Heart right ventricle (tissue), 16 donors: Measurements from ENCODE around the gene CCR2. TPM values are rescaled to one million over a fixed set of nuclear protein-coding genes. Genes with fewer than 3 reads are reported as not detected.
A peak's percentile ranks its signal among the peaks of the same experiment; 100 is the strongest.

Experiments
- ATAC-seq, 8 donors: fragments of 200-7000 bp; cut with Tn5 transposase; one replicate each; pipeline ENCODE4 v1.9.1; 2020; ENCODE audit warnings: mild to moderate bottlenecking in 8 of 8, moderate library complexity in 8 of 8, moderate number of reproducible peaks in 1 of 8
- DNase-seq, 2 donors: peaks; one replicate each; pipeline ENCODE4 v3.0.0-alpha.2; 2020
- H3K27ac ChIP-seq, 10 donors: fragments of 200-600 bp; sonication (generic) in 2 of 10; one replicate each; pipeline versions ENCODE4 v1.5.0 to v1.8.0; 2020 to 2022; ENCODE audit warnings: mild to moderate bottlenecking in 3 of 10
- H3K27me3 ChIP-seq, 7 donors: fragments of 200-600 bp; one replicate each; pipeline ENCODE4 v1.8.0; 2021 to 2022; ENCODE audit warnings: mild to moderate bottlenecking in 2 of 7
- H3K36me3 ChIP-seq, 9 donors: fragments of 200-600 bp; sonication (generic) in 1 of 9; one replicate each; pipeline versions ENCODE4 v1.5.0 to v1.8.0; 2020 to 2022; ENCODE audit warnings: mild to moderate bottlenecking in 2 of 9
- H3K4me1 ChIP-seq, 9 donors: fragments of 200-600 bp; sonication (generic) in 1 of 9; one replicate each; pipeline versions ENCODE4 v1.5.0 to v1.8.0; 2020 to 2022; ENCODE audit warnings: mild to moderate bottlenecking in 4 of 9
- H3K4me3 ChIP-seq, 10 donors: fragments of 200-600 bp; sonication (generic) in 2 of 10; one replicate each; pipeline versions ENCODE4 v1.5.0 to v1.8.0; 2020 to 2022; ENCODE audit warnings: mild to moderate bottlenecking in 7 of 10, moderate library complexity in 2 of 10
- H3K9me3 ChIP-seq, 11 donors: fragments of 200-600 bp in 10 of 11; sonication (generic) in 2 of 11; one replicate each; pipeline versions ENCODE4 v1.5.0 to v1.8.0; 2013 to 2022; ENCODE audit warnings: mild to moderate bottlenecking in 2 of 11, control low read depth in 1 of 11, moderate library complexity in 1 of 11
- CTCF ChIP-seq, 9 donors: fragments of 200-600 bp; sonication (generic) in 2 of 9; IDR thresholded peaks; one replicate each; pipeline versions ENCODE4 v1.5.0 to v1.8.0; 2021 to 2022; ENCODE audit warnings: antibody characterized with exemption in 9 of 9, mild to moderate bottlenecking in 5 of 9, moderate library complexity in 1 of 9
- WGBS, 2 donors: extraction: QIAGEN DNeasy Blood & Tissue Kit; methylation state at CpG; one replicate each; pipeline ENCODE4 v1.1.7; 2013; ENCODE audit warnings: inconsistent platforms in 1 of 2; 5-methylcytosine and 5-hydroxymethylcytosine counted together
- intact Hi-C, 10 donors: fragments of 100-400 bp; cut with DNase I; formaldehyde crosslinking; loops; one replicate each; pipeline versions ENCODE4 v1.11.1 to v1.14.2; 2022
- polyA plus RNA-seq, 2 donors: library from polyadenylated mRNA; stranded (reverse); fragments of 200-250 nt; gene quantifications; one replicate each; pipeline ENCODE4 v1.2.3, GENCODE V29; 2013
- total RNA-seq, 10 donors: library from RNA; stranded (reverse); fragmentation: NEBNext Ultra II Directional in 3 of 10; extraction: Animal tissue kit (Norgen Biotek cat#: 25700) in 3 of 10; gene quantifications; one replicate each; pipeline versions ENCODE4 v1.2.1 to v1.2.4, GENCODE V29; 2021 to 2023
- donor health status: Arrhythmogenic right ventricular cardiomyopathy.
- donor health status: ischemic (EF 13 %, LVEDD 7.1; RV severe dilation, severe dysfunction).
- donor health status: healthy with polysubstance abuse.
- donor health status: DM: no; HTN: yes; CAD: no.
- donor health status: DM: no; HTN: no; CAD: no.
- donor health status: ischemic (EF 25% LVEDD 6.9; RV normal size, moderate dysfunction).
- donor health status: ischemic (EF 25% LVEDD 5.7; RV mildly dilated, moderate dysfunction).
- donor health status: healthy.
- donor health status: DM: yes; HTN: yes; CAD: no.
- donor health status: Ischemic cardiomyopathy.
- donor health status: ischemic (EF 35%, LVEDD 5.7; RV mildly dilated, moderate dysfunction).
- donor health status: nonischemic (EF 11% LVEDD 7.7; RV severe dilation, severe dysfunction).
- donor health status: DM: yes; HTN: yes; CAD: no.
- donor health status: PGD.
- donor health status: ischemic (EF 29% LVEDD 5.4; RV normal size, mild dysfunction).
- donor health status: nonischemic (EF 23%, LVEDD 6.1; RV moderate dilation, normal function).

The CCR2 gene
- total and polyA plus RNA-seq, 12 donors, result 0.15 to 8.7 (median 0.58) TPM

- Histone ChIP-seq H3K36me3 (no peaks in the 10 kb centered on the region), H3K27me3 (peaks cover 0 to 26% (median 0%) of the 10 kb centered on the region in 7 donors), H3K4me3 (no peak overlapping the region), H3K9me3 (no peaks in the 10 kb centered on the region), H3K27ac (no peak overlapping the region), H3K4me1 (peaks cover 0 to 29% (median 0%) of the 10 kb centered on the region in 9 donors)
- no peak for TF ChIP-seq CTCF (IDR thresholded peaks at IDR 0.05)
- intact Hi-C loops, result loop anchor here in 7 of 10 donors (5.0 to 10.0 kb wide), 6 partner anchors 97 to 440 kb away; no protein-coding TSS in a partner anchor
- DNase-seq, result no peak
- WGBS, 2 donors, result 81 to 89% methylated on average over 3 of the region's 3 CpGs
- ATAC-seq, result no peak
Observed at GRCh38 chr3:46374755-46375154, 20.8 kb downstream of the CCR2 start.

- Histone ChIP-seq H3K27me3 (peaks cover 0 to 26% (median 0%) of the 10 kb centered on the region in 7 donors), H3K9me3 (no peaks in the 10 kb centered on the region), H3K4me1 (peaks cover 0 to 27% (median 0%) of the 10 kb centered on the region in 9 donors), H3K27ac (no peak overlapping the region), H3K36me3 (no peaks in the 10 kb centered on the region), H3K4me3 (no peak overlapping the region)
- WGBS, 2 donors, result 81 to 84% methylated on average over 2 of the region's 2 CpGs
- TF ChIP-seq CTCF (IDR thresholded peaks at IDR 0.05), result no peak
- ATAC-seq (no peak), DNase-seq (no peak)
- intact Hi-C loops, result loop anchor here in 7 of 10 donors (5.0 to 10.0 kb wide), 5 partner anchors 160 to 440 kb away; no protein-coding TSS in a partner anchor
Observed at GRCh38 chr3:46375218-46375617, 21.3 kb downstream of the CCR2 start.

GRCh38 chr3:46375814-46376213 lies 21.9 kb downstream of the CCR2 start:
- no peak for ATAC-seq
- no peak for TF ChIP-seq CTCF (IDR thresholded peaks at IDR 0.05)
- 16 to 20% methylated on average over 2 of the region's 2 CpGs for WGBS, 2 donors
- H3K4me1 ChIP-seq, result peaks cover 0 to 26% (median 3%) of the 10 kb centered on the region in 9 donors
- H3K27ac ChIP-seq, result no peak overlapping the region
- intact Hi-C loops, result loop anchor here in 7 of 10 donors (5.0 to 10.0 kb wide), 5 partner anchors 161 to 441 kb away; no protein-coding TSS in a partner anchor
- DNase-seq, result no peak
- no peak overlapping the region for H3K4me3 ChIP-seq
- no peaks in the 10 kb centered on the region for H3K9me3 ChIP-seq
- peaks cover 0 to 26% (median 0%) of the 10 kb centered on the region in 7 donors for H3K27me3 ChIP-seq
- no peaks in the 10 kb centered on the region for H3K36me3 ChIP-seq

- WGBS, 2 donors, result 45 to 49% methylated on average over 8 of the region's 8 CpGs
- H3K27me3 ChIP-seq, result peaks cover 0 to 17% (median 0%) of the 10 kb centered on the region in 7 donors
- H3K27ac ChIP-seq, result no peak overlapping the region
- ATAC-seq (peak in 3 of 8 donors; percentile 52 to 73 (median 67)), DNase-seq (peak; percentile 57 to 66)
- TF ChIP-seq CTCF (IDR thresholded peaks at IDR 0.05), result peak; percentile 29 to 72 (median 59)
- no peaks in the 10 kb centered on the region for H3K36me3 ChIP-seq
- no peaks in the 10 kb centered on the region for H3K9me3 ChIP-seq
- no peak overlapping the region for H3K4me3 ChIP-seq
- peaks cover 0 to 23% (median 5%) of the 10 kb centered on the region in 9 donors for H3K4me1 ChIP-seq
- intact Hi-C loops, result loop anchor here in 7 of 10 donors (2.0 to 10.0 kb wide), 6 partner anchors 102 to 444 kb away; no protein-coding TSS in a partner anchor
Observed at GRCh38 chr3:46378426-46378942, 24.6 kb downstream of the CCR2 start.
